ENCODE results near the gene KIF21B.
A peak's percentile ranks its signal among the peaks of the same experiment; 100 is the strongest.

KIF21B gene

DNA sequence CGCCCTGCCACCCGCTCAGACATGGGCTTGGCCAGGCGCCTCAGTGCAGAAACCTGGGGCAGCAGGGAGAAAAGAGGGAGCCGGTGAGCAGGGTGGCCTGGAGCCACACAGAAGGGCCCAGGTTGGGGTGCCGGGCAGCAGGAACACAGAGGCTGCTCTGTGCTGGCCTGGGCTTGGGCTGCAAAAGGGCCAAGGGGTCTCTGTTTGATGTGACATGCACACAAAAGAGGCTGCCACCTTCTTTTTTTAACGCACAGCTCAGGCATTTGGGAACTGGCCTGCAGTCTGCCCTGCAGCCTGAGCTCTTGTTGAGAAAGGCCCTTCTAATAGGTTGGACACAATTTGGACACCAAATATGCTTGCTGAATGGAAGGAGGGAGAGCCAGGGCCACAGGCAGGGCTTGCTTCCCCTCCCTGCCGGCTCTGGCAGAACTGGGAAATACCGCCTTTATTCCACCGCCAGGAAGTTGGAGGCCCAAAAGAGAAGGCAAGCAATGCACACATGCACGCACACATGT, 32.4 kb downstream of the KIF21B start:
- no peak for DNase-seq

DNA sequence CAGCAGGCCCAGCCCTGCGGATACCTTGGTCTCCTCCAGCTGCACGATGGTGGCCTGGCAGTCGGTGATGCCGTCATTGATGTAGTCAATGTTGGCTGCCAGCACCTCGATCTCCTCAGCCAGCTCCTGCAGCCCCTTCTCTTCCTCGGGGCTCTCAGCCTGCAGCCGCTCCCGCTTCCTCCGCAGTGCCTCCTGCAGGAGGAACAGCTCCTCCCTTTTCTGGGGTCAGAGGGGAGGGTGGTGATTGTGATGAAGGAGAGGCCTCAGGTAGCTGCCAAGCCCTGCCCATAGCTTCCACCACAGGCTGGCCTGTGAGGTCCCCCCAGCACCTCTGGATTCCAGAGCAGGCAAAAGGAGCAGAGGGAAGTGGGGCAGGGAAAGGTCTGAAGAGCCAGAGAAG, 33.4 kb downstream of the KIF21B start:
- no peak for DNase-seq

DNA sequence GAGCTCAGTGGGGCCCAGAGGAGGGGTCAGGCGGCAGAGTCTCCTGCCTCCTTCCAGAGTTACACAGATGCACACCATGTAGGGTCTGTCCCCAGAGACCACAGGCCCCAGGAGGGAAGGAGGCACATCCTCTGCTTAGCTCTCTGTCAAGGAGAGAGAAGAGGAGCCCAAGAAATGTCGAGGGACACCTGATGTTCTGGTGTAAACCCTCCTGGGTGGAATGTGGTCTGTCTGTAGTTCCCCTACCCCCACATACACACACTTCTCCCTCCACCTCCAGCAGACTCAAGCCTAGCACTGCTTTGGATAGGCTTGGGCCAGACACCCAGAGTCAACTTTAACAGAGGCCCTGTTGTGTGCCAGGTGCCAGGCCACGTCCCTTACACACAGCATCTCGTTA, 34.2 kb downstream of the KIF21B start:
- no peak for DNase-seq

DNA sequence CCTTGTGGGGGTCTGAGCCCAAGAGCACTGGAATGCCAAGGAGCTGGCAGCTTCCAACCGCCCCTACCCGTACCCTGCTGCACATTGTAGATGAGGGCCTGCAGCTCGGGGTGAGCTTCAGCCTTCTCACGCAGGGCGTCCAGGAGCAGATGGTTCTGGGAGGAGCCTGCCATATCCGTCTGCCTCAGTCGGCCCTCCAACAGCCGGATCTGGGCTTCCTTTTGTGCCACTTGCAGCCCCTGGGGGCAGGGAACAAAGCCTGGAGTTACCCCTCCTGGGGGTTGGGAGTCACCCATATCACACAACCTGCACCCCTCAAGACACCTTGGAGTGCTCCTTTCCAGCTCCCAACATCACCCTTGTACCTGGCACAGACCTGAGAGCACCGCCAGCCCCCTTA, 34.8 kb downstream of the KIF21B start:
- DNase-seq: no peak

DNA sequence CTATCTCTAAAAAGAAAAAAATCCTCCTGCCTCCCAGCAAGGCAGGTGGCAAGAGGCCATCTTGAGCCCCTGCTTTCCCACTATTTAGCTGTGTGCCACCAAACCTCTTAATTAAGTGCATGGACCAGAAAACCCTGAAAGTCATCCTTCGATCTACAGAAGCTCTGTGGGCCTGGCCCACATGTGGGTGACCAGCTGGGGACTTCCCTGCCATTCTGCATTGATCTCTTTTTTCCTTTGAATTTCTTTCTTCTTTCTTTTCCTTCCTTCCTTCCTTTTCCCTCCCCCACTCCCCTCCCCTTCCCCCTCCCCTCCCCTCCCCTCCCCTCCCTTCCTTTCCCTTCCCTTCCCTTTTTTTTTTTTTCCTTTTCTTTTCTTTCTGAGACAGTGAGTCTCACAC, 38.0 kb downstream of the KIF21B start:
- DNase-seq: no peak

DNA sequence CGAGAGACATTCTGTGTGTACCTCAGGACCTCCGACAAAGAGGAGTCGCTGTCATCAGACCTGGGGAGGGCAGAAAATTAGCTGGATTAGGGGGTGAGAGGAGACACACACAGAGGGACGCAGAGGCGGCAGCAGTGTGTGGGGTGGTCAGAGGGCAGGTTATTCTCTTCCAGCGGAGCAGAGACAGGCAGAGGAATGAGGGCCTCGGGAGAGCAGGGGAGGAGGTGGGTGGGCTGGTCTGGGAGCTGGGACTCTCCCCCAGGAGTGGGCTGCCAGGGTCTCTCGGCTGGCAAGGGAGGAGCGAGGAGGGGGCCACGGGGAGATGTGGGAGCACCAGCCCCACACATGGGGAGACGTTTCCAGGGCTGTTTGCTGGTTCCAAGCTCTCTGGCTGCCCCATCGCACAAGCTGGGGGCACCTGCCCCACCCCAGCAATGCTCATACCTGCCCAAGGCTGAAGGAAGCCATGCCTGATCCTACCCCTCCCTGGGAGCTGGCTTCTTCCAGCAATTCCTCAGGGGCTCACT, 40.4 kb downstream of the KIF21B start:
- DNase-seq: no peak

DNA sequence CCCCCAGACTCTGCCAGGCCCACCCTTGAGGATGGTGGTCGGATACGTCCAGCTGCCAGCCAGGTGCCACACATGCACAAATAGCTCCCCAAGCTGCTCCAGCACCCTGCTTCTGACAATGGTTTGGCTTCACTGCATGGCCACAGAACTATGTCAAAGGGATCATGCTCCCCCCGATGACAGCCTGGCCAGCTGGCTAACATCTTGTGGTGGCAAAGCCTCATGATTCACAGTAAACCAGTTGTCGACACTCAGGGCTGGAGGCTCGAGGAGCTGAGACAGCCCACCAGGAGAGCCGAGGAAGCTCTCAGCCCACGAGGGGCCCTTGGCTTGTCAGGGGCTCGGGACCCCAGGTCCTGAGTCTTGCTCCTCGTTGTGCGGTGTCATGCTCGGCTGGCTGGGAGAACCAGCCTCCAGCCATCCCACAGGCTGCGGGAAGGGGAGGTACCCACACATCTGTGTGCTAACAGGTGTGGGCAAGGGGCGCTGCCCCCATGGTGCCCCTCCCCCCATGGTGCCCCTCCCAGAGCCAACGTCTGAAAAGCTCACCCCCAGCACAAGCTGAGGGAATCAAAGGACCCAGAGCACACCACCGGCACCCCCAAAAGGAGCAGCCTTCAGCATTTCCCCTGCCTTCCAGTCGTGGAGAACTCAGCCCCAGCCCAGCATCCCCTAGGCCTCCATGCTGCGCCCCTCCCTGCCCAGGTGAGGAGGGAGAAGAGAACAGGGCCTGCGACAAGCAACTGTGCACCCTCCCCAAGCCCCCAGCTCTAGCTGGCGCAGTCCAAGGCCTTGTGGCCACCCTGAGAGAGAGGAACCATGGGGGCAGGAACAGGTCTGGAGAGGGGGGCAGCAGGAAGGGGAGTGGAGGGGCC, 41.2 kb downstream of the KIF21B start:
- no peak for DNase-seq

DNA sequence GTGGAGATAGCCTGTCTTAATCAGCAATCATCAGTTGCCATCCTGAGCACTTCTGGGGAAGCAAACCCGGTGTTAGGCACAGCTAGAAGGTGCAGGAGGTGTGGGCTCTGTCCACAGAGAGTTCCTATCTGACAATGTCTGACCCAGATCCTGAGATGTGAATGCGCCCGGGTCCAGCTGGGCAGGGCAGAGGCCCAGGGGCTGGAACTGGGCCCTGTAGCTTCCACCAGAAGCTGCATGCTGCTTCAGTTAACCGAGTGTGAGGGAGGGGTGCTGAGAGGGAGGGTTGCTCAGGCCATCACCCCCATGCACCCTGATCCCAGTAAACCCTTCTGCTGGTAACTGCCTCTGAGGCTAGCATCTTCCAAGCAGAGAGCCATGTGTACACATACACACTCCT, 42.2 kb downstream of the KIF21B start:
- no peak for DNase-seq

DNA sequence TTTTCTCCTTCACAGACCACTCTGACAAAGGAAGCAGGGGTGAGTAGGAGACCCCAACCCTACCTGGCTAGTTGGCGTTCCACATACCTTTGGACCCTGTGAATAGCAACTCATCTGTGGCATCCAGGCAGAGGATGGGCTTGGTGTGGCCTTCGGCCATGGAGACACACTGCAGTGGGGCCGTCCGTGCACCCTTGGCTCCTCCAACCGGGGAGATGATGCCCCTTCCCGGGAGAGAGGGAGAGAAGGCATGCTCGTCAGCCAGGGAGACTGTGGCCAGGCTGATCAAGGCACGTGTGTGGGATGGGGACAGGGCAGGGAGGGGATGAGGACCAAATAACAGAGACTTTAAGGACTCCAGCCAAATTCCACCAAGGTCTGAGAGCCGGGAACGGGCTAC, 42.6 kb downstream of the KIF21B start:
- DNase-seq: no peak

DNA sequence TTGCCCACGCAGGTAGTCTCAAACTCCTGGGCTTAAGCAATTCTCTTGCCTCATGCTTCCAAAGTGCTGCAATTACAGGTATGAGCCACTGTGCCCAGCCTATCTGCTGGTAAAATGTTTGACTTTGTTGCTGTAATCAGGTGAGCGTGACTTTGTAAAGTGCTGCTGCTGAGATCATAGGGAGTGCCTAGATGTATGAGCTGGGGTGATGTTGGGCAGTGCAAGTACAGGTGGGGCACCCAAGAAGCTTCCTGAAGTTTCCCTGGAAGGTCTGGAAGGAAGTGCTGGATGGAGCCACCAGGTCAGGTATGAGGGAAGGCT, 43.1 kb downstream of the KIF21B start:
- no peak for DNase-seq

DNA sequence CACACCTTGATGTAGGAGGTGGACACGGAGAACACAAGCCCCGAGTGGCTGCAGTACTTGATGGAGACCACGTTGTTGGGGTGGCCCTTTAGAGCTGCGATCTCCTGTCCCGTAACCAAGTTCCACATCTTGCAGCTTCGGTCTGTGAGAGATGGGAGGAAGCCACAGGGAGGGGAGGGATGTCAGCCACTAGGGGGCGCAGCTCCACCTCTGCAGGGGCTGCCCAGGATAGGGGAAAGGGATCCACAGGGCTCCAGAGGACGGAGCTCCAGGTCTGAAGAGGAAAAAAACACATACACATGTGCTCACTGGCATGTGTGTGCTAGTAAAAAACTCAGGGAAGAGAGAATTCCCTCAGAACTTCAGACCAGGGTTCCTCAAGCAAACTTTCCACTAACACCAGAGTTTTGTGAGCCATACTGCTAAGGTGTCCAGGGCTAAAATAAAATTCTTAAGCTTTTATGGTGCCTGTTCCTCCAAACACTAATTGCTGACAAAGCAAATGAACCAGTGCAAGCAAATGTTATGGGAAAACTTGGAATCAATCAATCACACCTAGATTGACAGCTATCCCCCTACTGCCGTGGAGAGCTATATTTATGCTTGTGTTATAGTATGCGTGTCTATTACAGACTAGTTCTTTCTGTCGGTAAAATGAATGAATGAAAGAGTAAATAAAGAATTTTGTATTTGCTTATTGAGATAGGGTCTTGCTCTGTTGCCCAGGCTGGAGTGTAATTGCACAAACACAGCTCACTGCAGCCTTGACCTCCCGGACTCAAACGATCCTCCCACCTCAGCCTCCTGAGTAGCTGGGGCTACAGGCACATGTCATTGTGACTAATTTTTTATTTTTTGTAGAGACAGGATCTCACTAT, 43.7 kb downstream of the KIF21B start:
- no peak for DNase-seq

DNA sequence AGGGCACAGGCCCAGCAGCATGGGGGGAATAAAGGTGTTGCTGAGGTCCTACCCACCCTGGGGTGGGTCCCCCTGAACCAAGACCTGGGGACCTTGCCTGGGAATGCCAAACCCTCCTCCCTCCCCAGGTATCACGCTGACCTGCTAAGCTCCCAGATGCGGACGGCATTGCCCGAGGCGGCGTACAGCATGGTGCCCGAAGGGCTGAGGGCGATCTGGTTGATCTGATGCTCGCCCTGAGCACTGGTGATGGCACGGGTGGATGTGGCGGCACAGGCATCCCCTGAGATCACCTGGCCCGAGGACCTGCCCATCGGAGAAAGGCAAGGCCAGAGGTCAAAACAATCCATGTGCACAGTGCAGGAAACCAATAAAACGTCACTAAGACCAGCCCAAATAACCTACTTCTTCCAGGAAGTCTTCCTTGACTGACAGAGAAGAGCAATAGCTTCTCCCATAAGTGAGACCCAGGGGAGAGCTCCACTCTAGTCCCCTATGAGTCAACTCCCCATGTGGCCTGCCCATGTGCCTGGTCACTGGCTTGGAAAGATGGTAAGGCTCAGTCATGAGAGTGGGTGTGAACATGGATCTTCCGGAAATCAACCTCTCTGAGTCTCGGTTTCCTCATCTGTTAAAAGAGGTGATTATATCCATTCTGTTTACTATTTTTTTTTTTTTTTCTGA, 46.3 kb downstream of the KIF21B start:
- no peak for DNase-seq

DNA sequence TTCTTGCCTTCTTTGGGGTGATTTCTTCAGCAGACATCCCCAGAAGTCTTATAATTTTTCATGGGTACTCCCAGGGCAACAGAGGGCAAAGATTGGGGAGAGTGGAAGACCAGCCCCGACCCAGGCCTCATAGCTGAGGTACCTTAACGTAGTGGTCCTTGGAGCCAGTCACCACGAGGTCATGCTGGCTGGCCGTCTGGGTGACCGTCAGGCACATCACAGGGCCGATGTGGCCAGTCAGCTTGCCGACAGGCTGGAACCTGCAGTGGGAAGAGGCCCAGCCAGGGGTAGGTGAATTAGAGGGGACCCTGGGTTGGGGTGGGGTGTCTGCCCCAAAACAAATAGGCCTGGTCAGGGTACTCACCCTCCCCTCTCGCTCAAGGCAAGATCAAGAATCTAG, 46.9 kb downstream of the KIF21B start:
- DNase-seq: no peak

DNA sequence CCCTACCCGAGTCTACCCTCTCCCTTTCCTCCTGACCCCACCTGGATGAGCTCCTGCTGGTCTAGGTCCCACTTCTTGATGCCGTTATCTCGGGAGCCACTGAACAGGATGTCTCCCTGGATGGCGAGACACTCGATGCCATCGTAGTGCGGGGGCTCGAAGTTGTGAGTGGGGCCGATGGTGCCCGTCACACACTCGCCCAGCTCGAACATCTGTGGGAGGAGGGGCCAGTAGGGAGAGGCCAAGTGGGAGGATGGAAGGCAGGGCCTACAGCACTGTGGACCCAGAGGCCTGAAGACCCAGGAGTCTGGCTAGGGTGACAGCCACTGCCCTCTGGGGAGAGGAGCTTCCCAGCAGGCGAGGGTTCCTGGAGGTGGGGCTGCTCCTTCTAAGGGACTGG, 48.1 kb downstream of the KIF21B start:
- DNase-seq: no peak

DNA sequence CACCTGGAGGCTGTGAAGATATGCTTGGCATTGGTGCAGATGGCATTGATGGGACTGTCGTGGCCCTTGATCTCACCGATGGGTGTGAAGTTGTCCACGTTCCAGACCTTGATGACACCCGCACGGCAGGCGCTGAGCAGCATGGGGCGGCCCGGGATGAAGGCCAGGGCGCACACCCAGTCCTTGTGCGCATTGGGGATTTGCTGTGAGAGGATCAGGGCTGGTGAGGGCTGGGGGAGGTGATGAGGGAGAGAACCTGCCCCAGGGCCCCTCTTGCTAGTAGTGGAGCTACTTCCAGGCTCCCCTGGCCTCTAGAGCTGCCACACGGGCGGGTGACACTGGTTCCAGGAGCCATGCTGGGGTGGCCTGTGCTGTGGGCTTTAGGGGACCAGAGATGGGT, 48.8 kb downstream of the KIF21B start:
- DNase-seq: no peak

DNA sequence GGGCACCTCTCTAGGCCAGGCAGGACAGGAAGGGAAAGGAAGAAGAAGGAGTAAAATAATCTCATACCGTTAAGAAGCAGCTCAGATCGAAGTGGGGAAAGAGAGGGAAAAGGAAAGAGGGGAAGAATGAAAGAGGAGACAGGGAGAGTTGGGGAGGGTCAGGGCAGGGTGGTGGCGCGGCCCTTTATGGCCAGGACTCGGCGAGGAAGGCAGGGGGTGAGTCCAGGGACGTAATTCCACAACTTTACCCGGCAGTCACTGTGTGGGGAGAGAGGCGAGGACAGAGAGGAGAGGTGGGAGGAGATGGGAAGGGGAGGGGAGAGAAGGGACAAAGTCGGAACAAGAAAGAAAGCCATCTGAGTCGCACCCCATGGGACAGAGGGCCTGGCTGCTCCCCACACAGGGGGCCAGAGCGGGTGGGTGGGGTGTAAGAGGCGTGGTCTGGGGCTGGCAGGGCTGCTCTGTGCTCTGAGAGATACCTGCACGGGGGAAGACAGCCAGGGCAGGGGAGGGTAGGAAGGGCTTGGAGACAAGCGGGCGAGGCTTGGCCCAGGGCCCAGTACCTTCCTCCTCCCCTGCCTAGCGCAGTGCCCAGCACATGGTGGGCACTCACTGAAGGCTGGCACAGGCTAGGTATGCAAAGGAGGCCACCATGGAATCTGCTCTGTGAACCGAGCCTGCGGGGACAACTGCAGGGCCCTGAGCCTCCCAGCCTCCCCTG, 49.4 kb downstream of the KIF21B start:
- no peak for DNase-seq

DNA sequence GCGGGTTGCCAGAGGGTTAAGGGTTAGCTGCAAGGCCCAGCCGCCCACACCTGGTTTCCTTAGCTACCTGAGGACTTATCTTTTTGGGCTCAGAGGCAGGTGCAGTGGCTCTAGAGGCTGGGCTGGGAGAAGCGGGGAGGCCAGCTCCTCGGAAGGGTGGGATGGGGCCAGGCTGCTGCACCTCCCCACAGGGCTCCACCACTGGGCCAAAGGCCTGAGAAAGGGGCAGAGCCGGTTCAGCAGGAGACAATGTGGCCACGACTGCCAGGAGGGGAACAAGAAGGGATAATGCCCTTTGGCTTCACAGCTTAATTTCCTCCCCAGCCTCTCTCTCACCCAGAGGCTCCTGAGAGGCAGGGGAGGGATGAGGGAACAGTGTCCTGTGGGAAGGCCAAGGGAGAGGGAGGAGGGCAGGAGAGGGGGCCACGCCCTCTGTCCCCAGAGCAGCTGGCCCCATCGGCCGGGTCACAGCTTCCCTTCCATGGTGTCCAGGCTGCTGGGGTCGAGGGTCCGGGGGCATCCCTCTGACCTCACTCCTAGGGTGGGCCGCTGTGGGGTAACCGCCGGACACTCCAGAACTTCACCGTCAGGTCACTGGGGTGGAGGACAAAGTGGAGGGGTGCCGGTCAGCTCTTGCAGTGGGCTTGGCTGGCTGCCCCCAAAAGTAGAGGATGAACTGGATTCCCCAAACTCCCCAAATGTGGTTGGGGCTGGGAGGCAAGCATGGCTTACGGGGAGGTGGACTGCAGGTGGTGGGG, 50.4 kb downstream of the KIF21B start:
- no peak for DNase-seq

DNA sequence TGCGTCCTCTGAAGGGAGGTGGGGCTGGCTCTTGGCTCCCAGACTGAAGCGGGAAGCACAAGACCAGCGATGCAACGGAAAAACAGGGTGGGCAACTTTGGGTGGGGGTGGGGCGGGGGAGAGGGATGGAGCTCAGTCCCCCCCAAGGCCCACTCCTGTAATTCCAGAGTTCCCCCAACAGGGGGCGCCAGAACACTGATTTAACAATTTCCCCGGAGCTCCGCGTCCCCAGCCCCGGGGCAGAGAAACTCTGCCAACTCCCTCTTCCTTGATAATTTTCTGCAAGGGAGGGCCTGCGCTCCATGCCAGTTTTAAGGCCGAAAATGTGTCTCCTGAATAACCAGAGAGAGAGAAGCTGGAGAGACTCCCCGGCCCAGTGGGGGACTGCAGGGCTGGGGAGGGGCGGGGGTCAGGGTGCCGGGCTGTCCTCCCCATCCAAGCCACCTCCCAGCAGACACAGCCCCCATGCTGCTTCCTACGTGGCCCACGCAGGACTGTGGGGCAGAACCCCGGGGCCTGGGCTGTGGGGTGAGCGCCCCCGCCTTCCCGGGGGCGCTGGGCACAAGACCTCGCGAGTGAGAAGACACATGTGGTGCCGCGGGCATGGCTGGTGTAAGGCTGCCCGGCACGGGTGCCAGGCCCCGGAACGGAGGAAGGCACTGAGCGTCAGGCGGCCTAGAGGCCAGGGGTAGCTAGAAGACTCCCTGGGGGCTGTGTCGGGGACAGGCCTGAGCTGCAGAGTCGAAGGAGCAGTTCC, 51.4 kb downstream of the KIF21B start:
- peak; percentile 17 to 21 for DNase-seq

DNA sequence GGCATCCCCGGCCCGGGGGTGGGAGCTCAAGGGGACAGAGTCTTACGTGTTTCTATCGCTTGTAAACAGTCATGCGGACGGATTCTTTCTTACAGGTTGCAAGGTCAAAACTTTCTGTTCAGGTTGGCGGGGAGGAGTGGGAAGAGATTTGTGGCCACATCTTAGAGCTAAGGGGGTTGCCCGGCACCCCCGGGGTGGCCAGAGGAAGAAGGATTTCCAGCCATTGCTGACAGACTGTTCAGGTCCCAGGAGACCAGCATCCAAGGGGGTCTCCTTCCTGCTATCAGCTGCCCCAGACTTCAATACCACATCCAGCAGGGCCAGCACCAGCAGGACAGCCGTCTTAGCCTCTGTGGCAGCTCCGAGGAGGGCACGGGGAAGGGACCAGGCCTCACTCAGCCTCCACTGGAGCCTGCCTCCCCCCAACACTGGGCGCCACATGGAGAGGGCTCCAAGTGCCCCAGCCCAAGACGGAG, 52.0 kb downstream of the KIF21B start:
- no peak for DNase-seq

DNA sequence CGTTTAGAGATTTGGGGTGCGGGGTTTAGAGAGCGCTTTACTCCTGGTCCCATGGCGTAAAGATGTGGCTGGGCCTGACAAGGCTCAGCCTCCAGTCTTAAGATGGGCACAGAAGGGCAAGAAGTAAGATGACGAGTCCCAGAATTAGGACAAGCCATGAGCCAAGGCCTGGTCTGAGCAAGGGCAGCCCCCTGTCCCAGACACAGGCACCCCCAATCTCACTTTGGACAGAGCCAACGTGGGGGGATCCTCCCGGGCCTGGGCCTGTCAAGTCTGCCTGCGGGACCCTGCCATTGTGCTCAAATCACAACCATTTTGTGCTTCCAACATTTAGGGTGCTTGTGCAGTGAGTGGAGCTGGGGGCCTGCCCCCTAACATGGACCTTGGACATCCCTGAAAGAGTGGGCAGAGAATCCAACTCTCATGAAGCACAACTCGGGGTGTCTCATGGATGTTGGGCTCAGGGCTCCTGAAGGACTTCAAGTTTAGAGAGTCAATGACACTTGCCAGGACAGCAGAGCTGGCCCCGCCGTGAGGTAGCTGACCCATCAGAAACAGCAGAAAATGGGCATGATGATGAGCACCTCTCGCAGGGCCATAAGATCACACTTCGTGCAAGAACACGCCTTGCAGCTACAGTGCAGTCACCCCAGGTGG, 52.6 kb downstream of the KIF21B start:
- no peak for DNase-seq
